ENCODE measurements around the gene TMCC2.

The TMCC2 gene

DNA sequence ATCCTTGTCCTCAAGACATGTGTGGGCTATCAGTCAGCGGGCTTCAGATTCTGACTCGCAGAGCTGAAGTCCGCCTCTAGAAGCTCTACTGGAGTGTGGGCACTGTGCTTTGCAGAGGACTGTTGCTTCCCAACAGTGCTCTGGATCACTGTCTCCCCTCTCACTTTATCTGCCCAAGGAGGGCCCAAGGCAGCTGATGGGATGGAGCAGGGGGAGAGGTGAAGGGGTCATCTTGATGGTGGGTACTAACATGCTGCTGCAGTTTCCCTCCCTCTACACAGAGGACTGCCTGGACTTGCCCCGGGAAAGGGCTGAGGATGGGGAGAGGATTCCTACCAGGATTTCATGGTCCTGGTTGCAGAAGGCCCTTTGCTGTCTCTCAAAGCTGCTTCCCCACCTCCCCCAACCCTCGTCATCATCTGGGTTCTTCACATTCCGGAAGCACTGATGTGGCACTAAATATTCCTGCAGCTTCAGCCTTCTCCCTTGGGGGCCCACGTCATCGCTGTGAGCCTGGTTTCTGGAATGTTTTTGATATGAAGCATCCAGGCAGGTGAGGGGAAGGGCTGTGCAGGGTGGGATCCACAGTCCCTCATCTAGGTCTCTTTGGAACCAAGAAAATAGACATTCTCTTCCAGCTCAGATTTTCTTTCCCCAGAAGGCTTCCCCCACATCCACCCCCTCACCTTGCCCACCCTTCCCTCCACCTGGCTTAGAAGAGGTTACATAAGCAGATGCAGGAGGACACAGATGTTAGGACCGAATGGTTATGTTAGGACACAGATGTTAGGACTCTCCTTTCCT lies 70.6 kb downstream of the TMCC2 start:
- peak; percentile 97 for DNase-seq (ENCODE audit: low spot score)
- peak overlapping the region; percentile 85 for H3K27ac ChIP-seq
- TF ChIP-seq, protein P1, sequence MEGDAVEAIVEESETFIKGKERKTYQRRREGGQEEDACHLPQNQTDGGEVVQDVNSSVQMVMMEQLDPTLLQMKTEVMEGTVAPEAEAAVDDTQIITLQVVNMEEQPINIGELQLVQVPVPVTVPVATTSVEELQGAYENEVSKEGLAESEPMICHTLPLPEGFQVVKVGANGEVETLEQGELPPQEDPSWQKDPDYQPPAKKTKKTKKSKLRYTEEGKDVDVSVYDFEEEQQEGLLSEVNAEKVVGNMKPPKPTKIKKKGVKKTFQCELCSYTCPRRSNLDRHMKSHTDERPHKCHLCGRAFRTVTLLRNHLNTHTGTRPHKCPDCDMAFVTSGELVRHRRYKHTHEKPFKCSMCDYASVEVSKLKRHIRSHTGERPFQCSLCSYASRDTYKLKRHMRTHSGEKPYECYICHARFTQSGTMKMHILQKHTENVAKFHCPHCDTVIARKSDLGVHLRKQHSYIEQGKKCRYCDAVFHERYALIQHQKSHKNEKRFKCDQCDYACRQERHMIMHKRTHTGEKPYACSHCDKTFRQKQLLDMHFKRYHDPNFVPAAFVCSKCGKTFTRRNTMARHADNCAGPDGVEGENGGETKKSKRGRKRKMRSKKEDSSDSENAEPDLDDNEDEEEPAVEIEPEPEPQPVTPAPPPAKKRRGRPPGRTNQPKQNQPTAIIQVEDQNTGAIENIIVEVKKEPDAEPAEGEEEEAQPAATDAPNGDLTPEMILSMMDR (conservative IDR thresholded peaks at IDR 0.05; ENCODE audit: low read depth): no peak
- ChIA-PET POLR2A (ENCODE audit: low non-redundant PET) (interaction anchor here (0.7 to 0.8 kb wide), 2 partner anchors 20 to 947 kb away, joined by 3 to 14 read pairs; no protein-coding TSS in a partner anchor), CTCF (interaction anchor here (0.6 to 2.3 kb wide), 7 partner anchors 19 to 226 kb away, joined by 3 to 23 read pairs (median 4); partner anchors contain the start of gene NUAK2)

DNA sequence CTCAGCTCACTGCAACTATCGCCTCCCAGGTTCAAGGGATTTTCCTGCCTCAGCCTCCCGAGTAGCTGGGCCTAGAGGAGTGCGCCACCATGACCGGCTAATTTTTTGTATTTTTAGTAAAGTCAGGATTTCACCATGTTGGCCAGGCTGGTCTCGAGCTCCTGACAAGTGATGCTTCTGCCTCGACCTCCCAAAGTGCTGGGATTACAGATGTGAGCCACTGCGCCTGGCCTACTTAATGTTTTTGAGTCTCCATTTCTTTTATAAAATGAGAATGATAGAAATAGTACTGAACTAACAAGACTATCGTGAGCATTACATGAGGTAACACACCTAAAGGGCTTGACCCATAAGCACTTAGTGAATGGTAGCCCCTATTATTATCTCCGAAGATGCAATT lies 72.4 kb downstream of the TMCC2 start:
- CTCF ChIA-PET: interaction anchor here (1.0 to 2.9 kb wide), 4 partner anchors 19 to 34 kb away, joined by 4 to 20 read pairs (median 6); no protein-coding TSS in a partner anchor
- no peak for DNase-seq (ENCODE audit: low spot score)
- H3K27ac ChIP-seq: peak overlapping the region; percentile 85
- TF ChIP-seq, protein P1 (conservative IDR thresholded peaks at IDR 0.05; ENCODE audit: low read depth): no peak
- POLR2A ChIA-PET (ENCODE audit: low non-redundant PET): no interaction called here

DNA sequence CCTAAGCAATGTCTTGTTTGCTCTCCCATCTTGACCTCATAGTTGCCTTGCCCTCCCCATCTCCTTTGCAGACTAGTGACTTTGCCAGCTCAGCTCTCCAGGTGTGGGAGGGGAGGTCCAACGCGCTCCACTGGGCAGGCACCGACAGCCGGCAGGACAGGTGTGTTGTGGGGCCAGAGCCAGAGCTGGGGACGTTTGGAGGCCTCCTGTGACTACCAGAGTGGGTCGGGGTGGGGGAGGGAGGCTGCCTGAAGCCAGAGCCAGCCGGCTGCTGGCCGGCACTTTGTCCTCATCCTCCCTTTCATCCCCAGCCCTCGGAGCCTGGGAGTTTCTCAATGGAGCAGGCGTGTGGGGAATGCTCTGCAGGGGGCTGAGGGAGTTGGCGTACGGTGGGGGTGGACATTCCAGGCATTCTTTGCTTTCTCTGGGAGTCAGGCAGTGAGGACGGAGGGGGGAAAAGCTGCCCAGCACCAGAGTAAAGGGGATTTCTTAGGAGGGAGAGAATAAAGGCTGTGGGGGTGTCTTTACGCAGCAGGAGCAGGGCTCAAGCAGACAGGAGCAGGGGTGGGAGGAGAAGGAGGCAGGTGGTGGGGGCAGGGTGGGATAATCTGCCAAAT lies 73.6 kb downstream of the TMCC2 start:
- DNase-seq (ENCODE audit: low spot score): peak; percentile 84
- ChIA-PET CTCF (interaction anchor here (0.6 to 2.9 kb wide), 8 partner anchors 16 to 142 kb away, joined by 3 to 20 read pairs (median 4); no protein-coding TSS in a partner anchor), POLR2A (ENCODE audit: low non-redundant PET) (interaction anchor here (1.0 to 1.2 kb wide), 2 partner anchors 18 to 20 kb away, joined by 3 to 4 read pairs; partner anchors contain the start of gene NUAK2)
- H3K27ac ChIP-seq: peak overlapping the region; percentile 85
- TF ChIP-seq, protein P1 (conservative IDR thresholded peaks at IDR 0.05; ENCODE audit: low read depth): no peak

DNA sequence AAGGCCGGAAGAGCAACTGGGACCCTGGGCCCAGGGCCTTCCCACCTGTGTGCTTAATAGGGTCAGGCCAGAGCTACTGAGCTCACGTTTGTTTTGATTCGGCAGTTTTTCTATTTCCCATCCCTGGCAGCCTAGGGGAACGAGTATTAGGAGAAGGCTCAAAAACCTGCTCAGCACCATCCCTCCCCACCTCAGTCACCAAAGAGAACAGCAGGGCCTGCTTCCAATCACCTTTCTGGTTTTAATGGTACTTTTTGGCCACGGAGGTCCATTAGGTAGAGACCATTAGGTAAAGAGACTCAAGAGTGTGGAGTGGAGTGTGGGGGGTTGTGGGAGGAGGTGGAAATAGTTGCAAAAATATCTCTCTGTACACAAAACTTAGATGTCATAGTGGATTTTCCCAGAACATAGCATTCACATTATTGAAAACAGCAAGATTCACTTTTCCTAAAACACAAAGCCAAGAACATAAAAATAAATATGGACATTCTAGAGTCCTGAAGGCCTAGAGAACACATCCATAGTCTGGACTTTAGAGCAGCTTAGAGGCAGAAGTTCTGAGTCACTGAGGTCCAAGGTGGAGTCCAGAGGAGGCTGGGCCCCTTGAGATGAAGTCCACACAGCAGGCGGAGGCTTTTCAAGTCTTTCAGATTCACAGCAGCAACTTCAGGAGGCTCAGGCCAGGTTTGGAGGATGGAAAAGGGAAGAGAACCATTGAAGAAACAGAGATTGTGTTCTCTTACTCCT lies 74.3 kb downstream of the TMCC2 start:
- DNase-seq (ENCODE audit: low spot score): no peak
- H3K27ac ChIP-seq: peak overlapping the region; percentile 85
- TF ChIP-seq, protein P1 (conservative IDR thresholded peaks at IDR 0.05; ENCODE audit: low read depth): no peak
- ChIA-PET CTCF (interaction anchor here (0.6 to 2.9 kb wide), 6 partner anchors 17 to 742 kb away, joined by 3 to 20 read pairs (median 5); no protein-coding TSS in a partner anchor), POLR2A (ENCODE audit: low non-redundant PET) (interaction anchor here (1.0 to 1.2 kb wide), 2 partner anchors 18 to 19 kb away, joined by 3 to 4 read pairs; partner anchors contain the start of gene NUAK2)

DNA sequence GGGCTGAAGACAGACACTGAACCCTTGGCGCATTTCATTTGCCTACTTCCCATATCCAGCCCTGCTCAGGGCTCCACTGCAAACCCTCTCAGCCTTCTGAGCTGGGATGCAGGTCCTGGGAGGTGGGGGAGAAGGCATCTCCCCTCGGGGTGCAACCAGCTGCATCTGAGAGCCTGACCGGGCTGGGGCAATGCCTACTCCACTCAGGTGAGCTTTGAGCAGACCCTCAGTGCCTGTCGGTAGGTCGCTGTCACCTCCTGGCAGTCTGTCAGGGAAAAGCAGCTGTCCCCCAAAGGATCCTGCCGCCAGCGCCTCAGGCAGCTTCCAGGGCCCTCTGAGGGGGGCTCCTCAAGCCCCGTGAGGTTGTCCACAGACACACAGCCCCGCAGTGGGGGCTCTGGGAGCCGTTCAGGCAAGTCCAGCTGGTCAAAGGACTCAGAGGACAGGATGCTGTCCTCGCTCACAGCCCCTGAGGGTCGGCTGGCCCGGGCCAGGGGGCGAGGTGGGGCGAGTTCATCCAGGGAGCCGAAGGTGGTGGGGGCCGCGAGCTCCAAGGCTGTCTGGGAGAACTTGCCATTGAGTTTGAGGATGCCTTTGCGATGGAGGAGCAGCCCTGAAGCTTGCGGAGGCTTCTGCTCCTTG lies 75.6 kb downstream of the TMCC2 start:
- DNase-seq (ENCODE audit: low spot score): no peak
- TF ChIP-seq, protein P1 (conservative IDR thresholded peaks at IDR 0.05; ENCODE audit: low read depth): no peak
- CTCF ChIA-PET: interaction anchor here (0.7 to 2.3 kb wide), 5 partner anchors 11 to 30 kb away, joined by 4 to 11 read pairs (median 7); partner anchors contain the start of gene NUAK2
- POLR2A ChIA-PET (ENCODE audit: low non-redundant PET): interaction anchor here (1.3 kb wide), 1 partner anchor 19 kb away, joined by 4 read pairs; no protein-coding TSS in a partner anchor
- H3K27ac ChIP-seq: peak overlapping the region; percentile 85
